OCI-LY1 (cell line): ENCODE measurements around the gene LAMA4.

ENCODE experiments used
- H2AFZ ChIP-seq: fragments of 200-600 bp; sonication (generic), shearing (Covaris generic); 2 replicates; pipeline ENCODE4 v1.6.0; 2014; ENCODE audit warnings: antibody characterized with exemption, mild to moderate bottlenecking, low read length
- H3F3A ChIP-seq: fragments of 200-600 bp; sonication (generic), shearing (Covaris generic); 2 replicates; pipeline ENCODE4 v1.6.0; 2014; ENCODE audit warnings: mild to moderate bottlenecking, antibody characterized with exemption, low read length, moderate library complexity; ENCODE audit not compliant: insufficient read depth
- H3K27ac ChIP-seq: fragments of 200-600 bp; sonication (generic); 2 replicates; pipeline ENCODE4 v1.5.1; 2014; ENCODE audit warnings: low read length, mixed run types, mild to moderate bottlenecking, low read depth; ENCODE audit not compliant: poor library complexity, severe bottlenecking
- H3K27me3 ChIP-seq: fragments of 200-600 bp; sonication (generic); 2 replicates; pipeline ENCODE4 v1.6.0; 2014; ENCODE audit warnings: antibody characterized with exemption, mild to moderate bottlenecking, low read length, moderate library complexity; ENCODE audit not compliant: insufficient read depth
- H3K36me3 ChIP-seq: fragments of 200-600 bp; sonication (generic); 2 replicates; pipeline ENCODE4 v1.6.1; 2014; ENCODE audit warnings: mild to moderate bottlenecking, antibody characterized with exemption, low read length, moderate library complexity, mixed read lengths; ENCODE audit not compliant: insufficient read depth
- H3K4me1 ChIP-seq: fragments of 200-600 bp; sonication (generic); 2 replicates; pipeline ENCODE4 v1.5.1; 2014; ENCODE audit warnings: mild to moderate bottlenecking, low read length, moderate library complexity; ENCODE audit not compliant: insufficient read depth, severe bottlenecking
- H3K4me2 ChIP-seq: fragments of 200-600 bp; sonication (generic), shearing (Covaris generic); 2 replicates; pipeline ENCODE4 v1.6.1; 2014; ENCODE audit warnings: low read length
- H3K4me3 ChIP-seq: fragments of 200-600 bp; sonication (generic); 2 replicates; pipeline ENCODE4 v1.5.1; 2014; ENCODE audit warnings: low read length, low read depth, mild to moderate bottlenecking, mixed read lengths; ENCODE audit not compliant: poor library complexity, severe bottlenecking
- H3K79me2 ChIP-seq: fragments of 200-600 bp; shearing (Covaris generic); 2 replicates; pipeline ENCODE4 v1.6.1; 2016; ENCODE audit warnings: mixed run types, low read length, mixed read lengths; ENCODE audit not compliant: insufficient read depth
- H3K9ac ChIP-seq: fragments of 200-600 bp; sonication (generic), shearing (Covaris generic); 2 replicates; pipeline ENCODE4 v1.6.1; 2014; ENCODE audit warnings: mild to moderate bottlenecking, low read length, mixed read lengths
- H3K9me2 ChIP-seq: fragments of 200-600 bp; sonication (generic), shearing (Covaris generic); 2 replicates; pipeline ENCODE4 v1.6.1; 2014; ENCODE audit warnings: low read depth, mild to moderate bottlenecking, low read length, mixed read lengths
- H3K9me3 ChIP-seq: fragments of 200-600 bp; shearing (Covaris generic); 2 replicates; pipeline ENCODE4 v1.6.1; 2014; ENCODE audit warnings: low read length, mixed read lengths
- H4K20me1 ChIP-seq: fragments of 200-600 bp; sonication (generic), shearing (Covaris generic); 2 replicates; pipeline ENCODE4 v1.6.0; 2016; ENCODE audit warnings: mild to moderate bottlenecking, low read length; ENCODE audit not compliant: insufficient read depth
- CTCF ChIP-seq: fragments of 200-600 bp; sonication (generic), shearing (Covaris generic); IDR thresholded peaks from 2 replicates; pipeline ENCODE4 v1.5.1; 2017; ENCODE audit warnings: mild to moderate bottlenecking, antibody characterized with exemption, low read length, moderate library complexity, mixed read lengths
- EZH2 ChIP-seq: fragments of 200-600 bp; sonication (generic), shearing (Covaris generic); IDR thresholded peaks from 2 replicates; pipeline ENCODE4 v1.8.0; 2017; ENCODE audit warnings: borderline replicate concordance, mixed run types, mild to moderate bottlenecking, antibody characterized with exemption, low read length, moderate library complexity, mixed read lengths

The LAMA4 gene

GRCh38 chr6:112218563-112218962 is 35.8 kb downstream of the LAMA4 start:
- no peaks in the 10 kb centered on the region for H3K9me2 ChIP-seq
- H3K27me3 ChIP-seq: no peaks in the 10 kb centered on the region
- no peaks in the 10 kb centered on the region for H3K36me3 ChIP-seq
- no peak overlapping the region for H3K4me2 ChIP-seq
- TF ChIP-seq CTCF (no peak), EZH2 (no peak)
- no peaks in the 10 kb centered on the region for H4K20me1 ChIP-seq
- H3K4me3 ChIP-seq: no peak overlapping the region
- no peaks in the 10 kb centered on the region for H3K9me3 ChIP-seq
- H3K4me1 ChIP-seq: no peaks in the 10 kb centered on the region
- no peak overlapping the region for H2AFZ ChIP-seq
- H3K27ac ChIP-seq: no peak overlapping the region
- H3F3A ChIP-seq: no peaks in the 10 kb centered on the region
- H3K9ac ChIP-seq: no peak overlapping the region
- H3K79me2 ChIP-seq: no peaks in the 10 kb centered on the region

GRCh38 chr6:112216662-112217551 is 37.5 kb downstream of the LAMA4 start:
- Histone ChIP-seq H3K4me3 (no peak overlapping the region), H3F3A (no peaks in the 10 kb centered on the region), H4K20me1 (no peaks in the 10 kb centered on the region), H3K27me3 (no peaks in the 10 kb centered on the region), H3K36me3 (no peaks in the 10 kb centered on the region), H3K79me2 (no peaks in the 10 kb centered on the region), H3K27ac (no peak overlapping the region), H3K9me2 (no peaks in the 10 kb centered on the region), H3K9ac (no peak overlapping the region), H2AFZ (no peak overlapping the region), H3K9me3 (no peaks in the 10 kb centered on the region), H3K4me2 (no peak overlapping the region), H3K4me1 (no peaks in the 10 kb centered on the region)
- TF ChIP-seq CTCF: no peak
- TF ChIP-seq EZH2: no peak

- no peaks in the 10 kb centered on the region for H4K20me1 ChIP-seq
- H3K79me2 ChIP-seq: no peaks in the 10 kb centered on the region
- H2AFZ ChIP-seq: no peak overlapping the region
- H3K9me2 ChIP-seq: no peaks in the 10 kb centered on the region
- H3K27me3 ChIP-seq: no peaks in the 10 kb centered on the region
- no peak overlapping the region for H3K27ac ChIP-seq
- no peak overlapping the region for H3K4me2 ChIP-seq
- TF ChIP-seq CTCF: no peak
- no peak for TF ChIP-seq EZH2
- no peaks in the 10 kb centered on the region for H3K36me3 ChIP-seq
- no peak overlapping the region for H3K4me3 ChIP-seq
- H3K4me1 ChIP-seq: no peaks in the 10 kb centered on the region
- H3K9me3 ChIP-seq: no peaks in the 10 kb centered on the region
- H3K9ac ChIP-seq: no peak overlapping the region
- H3F3A ChIP-seq: no peaks in the 10 kb centered on the region
Measured at GRCh38 chr6:112215488-112216284, 38.7 kb downstream of the LAMA4 start.
